ENCODE measurements around the gene CNRIP1. TPM values are rescaled to one million over a fixed set of nuclear protein-coding genes. Genes with fewer than 3 reads are reported as not detected.
A peak's percentile ranks its signal among the peaks of the same experiment; 100 is the strongest.
"Not testable (repeated sequence)": the region's sequence is repeated elsewhere in the genome, so short reads cannot be mapped to it uniquely, and the experiment has no call there.

The CNRIP1 gene
- total and polyA plus RNA-seq, 5 donors, result 16.8 to 24.1 (median 17.9) TPM

DNA sequence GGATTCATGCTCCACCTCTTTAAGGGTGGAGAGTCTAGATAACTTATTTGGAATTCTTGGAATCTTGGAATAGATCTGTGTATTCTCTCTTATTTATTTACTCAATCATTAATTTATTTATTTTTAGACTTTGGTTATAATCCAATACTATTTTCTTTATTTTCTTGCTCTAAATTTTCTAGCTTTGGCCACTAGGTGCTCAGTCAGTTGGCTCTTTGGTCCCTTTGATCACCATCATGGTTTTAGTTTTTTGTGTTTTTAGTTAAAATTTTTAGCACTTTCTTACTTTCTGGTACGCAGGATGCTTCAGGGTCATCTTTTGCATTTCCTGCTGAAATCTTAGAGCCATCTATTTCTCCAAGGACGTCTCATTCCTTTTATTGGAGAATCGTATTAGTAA, 40.1 kb upstream of the CNRIP1 start:
- Histone ChIP-seq H3K4me3 (ENCODE audit: low read length) (no peak overlapping the region), H3K9me3 (ENCODE audit: control insufficient read depth, low read length) (no peaks in the 10 kb centered on the region), H3K27ac (ENCODE audit: low read length) (no peak overlapping the region), H3K4me1 (ENCODE audit: control insufficient read depth, insufficient read depth, low read length) (no peaks in the 10 kb centered on the region), H3K27me3 (ENCODE audit: control insufficient read depth, insufficient read depth) (no peaks in the 10 kb centered on the region)
- 86% methylated on average over 3 of the region's 3 CpGs for WGBS
- DNase-seq, result no peak
- no peak for ATAC-seq
- intact Hi-C loops (cut with DNase I), result loop anchor here (5.0 to 10.0 kb wide), 4 partner anchors 72 to 235 kb away; no protein-coding TSS in a partner anchor

DNA sequence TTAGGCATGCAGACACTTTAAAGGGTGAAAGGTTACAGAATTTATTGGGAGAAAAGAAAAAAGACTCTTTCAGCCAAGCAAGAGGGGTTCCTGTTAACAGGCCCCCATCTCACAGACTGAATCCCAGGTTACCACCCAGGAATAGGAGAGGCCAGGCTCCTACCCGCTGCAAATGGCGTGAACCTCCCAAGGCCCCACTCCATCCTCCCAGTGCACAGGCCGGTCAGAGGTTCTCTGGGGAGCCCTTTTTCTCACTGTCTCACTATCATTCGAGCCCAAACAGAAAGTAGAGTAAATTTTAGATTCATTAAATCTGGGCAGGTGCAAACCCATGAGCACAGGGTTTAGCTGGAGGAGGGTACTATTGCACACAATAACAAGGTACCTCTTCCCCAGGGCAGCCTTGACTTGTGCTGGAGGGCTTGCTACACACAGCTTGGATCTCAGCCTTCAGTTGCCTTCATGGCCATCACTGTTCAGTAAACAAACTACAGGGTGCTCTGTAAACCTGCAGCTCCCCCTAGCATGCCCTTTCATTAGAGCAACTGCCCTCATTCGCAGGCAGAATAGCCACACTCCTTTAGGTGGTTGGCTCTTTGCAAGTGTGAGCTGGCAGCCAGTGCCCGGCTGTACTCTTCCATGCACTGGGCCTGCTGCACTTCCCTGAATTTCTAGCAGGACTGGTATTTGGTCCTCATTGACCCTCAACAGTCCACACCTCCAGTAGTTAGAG, 38.0 kb upstream of the CNRIP1 start:
- H3K27me3 ChIP-seq (ENCODE audit: control insufficient read depth, insufficient read depth), result no peaks in the 10 kb centered on the region
- no peaks in the 10 kb centered on the region for H3K4me1 ChIP-seq (ENCODE audit: control insufficient read depth, insufficient read depth, low read length)
- 64% methylated on average over 6 of the region's 6 CpGs for WGBS
- H3K27ac ChIP-seq (ENCODE audit: low read length), result no peak overlapping the region
- no peak overlapping the region for H3K4me3 ChIP-seq (ENCODE audit: low read length)
- ATAC-seq (peak; percentile 74 to 85), DNase-seq (peak; percentile 22 to 58 (median 53))
- no peaks in the 10 kb centered on the region for H3K9me3 ChIP-seq (ENCODE audit: control insufficient read depth, low read length)
- intact Hi-C loops (cut with DNase I), result loop anchor here in 1 of 4 donors (10.0 kb wide), 1 partner anchor 233 kb away; no protein-coding TSS in a partner anchor

GRCh38 chr2:68356599-68357239, 37.0 kb upstream of the CNRIP1 start:
- H3K4me3 ChIP-seq (ENCODE audit: low read length), result no peak overlapping the region
- intact Hi-C loops (cut with DNase I), result loop anchor here in 1 of 4 donors (10.0 kb wide), 1 partner anchor 232 kb away; no protein-coding TSS in a partner anchor
- no peak for DNase-seq
- no peaks in the 10 kb centered on the region for H3K9me3 ChIP-seq (ENCODE audit: control insufficient read depth, low read length)
- no peaks in the 10 kb centered on the region for H3K4me1 ChIP-seq (ENCODE audit: control insufficient read depth, insufficient read depth, low read length)
- H3K27me3 ChIP-seq (ENCODE audit: control insufficient read depth, insufficient read depth), result no peaks in the 10 kb centered on the region
- ATAC-seq, result no peak
- no peak overlapping the region for H3K27ac ChIP-seq (ENCODE audit: low read length)
- 95% methylated on average over 4 of the region's 4 CpGs for WGBS

- no peaks in the 10 kb centered on the region for H3K4me1 ChIP-seq (ENCODE audit: control insufficient read depth, insufficient read depth, low read length)
- H3K4me3 ChIP-seq (ENCODE audit: low read length), result no peak overlapping the region
- DNase-seq (no peak), ATAC-seq (no peak)
- H3K27ac ChIP-seq (ENCODE audit: low read length), result no peak overlapping the region
- intact Hi-C loops (cut with DNase I), result loop anchor here in 1 of 4 donors (10.0 kb wide), 1 partner anchor 228 kb away; no protein-coding TSS in a partner anchor
- no peaks in the 10 kb centered on the region for H3K9me3 ChIP-seq (ENCODE audit: control insufficient read depth, low read length)
- 21% methylated on average over 2 of the region's 2 CpGs for WGBS
- no peaks in the 10 kb centered on the region for H3K27me3 ChIP-seq (ENCODE audit: control insufficient read depth, insufficient read depth)
Measured at GRCh38 chr2:68352651-68353391, 33.1 kb upstream of the CNRIP1 start.

DNA sequence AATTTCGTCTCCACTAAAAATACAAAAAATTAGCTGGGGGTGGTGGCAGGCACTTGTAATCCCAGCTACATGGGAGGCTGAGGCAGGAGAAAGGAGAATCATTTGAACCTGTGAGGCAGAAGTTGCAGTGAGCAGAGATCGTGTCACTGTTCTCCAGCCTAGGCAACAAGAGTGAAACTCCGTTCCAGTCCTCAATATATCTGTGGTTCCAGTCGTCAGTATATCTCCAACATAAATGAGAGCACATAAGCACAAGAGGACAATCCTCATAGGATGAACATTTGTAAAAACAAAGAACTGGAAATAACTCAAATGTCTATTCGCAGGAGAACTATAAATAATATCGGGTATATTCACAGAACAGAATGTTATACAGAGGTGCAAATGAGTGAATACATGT, 32.2 kb upstream of the CNRIP1 start:
- Histone ChIP-seq H3K4me3 (ENCODE audit: low read length) (no peak overlapping the region), H3K9me3 (ENCODE audit: control insufficient read depth, low read length) (no peaks in the 10 kb centered on the region), H3K27ac (ENCODE audit: low read length) (no peak overlapping the region), H3K4me1 (ENCODE audit: control insufficient read depth, insufficient read depth, low read length) (no peaks in the 10 kb centered on the region), H3K27me3 (ENCODE audit: control insufficient read depth, insufficient read depth) (no peaks in the 10 kb centered on the region)
- intact Hi-C loops (cut with DNase I), result loop anchor here in 1 of 4 donors (10.0 kb wide), 1 partner anchor 227 kb away; no protein-coding TSS in a partner anchor
- DNase-seq (no peak), ATAC-seq (no peak)
- WGBS, result 75% methylated on average over 6 of the region's 6 CpGs

- H3K27me3 ChIP-seq (ENCODE audit: control insufficient read depth, insufficient read depth); intact Hi-C loops (cut with DNase I); H3K27ac ChIP-seq (ENCODE audit: low read length); H3K4me3 ChIP-seq (ENCODE audit: low read length); ATAC-seq; DNase-seq; H3K4me1 ChIP-seq (ENCODE audit: control insufficient read depth, insufficient read depth, low read length); H3K9me3 ChIP-seq (ENCODE audit: control insufficient read depth, low read length): not testable (repeated sequence)
- WGBS, result 89% methylated on average over 4 of the region's 4 CpGs
Measured at GRCh38 chr2:68349091-68349490, 29.3 kb upstream of the CNRIP1 start.

DNA sequence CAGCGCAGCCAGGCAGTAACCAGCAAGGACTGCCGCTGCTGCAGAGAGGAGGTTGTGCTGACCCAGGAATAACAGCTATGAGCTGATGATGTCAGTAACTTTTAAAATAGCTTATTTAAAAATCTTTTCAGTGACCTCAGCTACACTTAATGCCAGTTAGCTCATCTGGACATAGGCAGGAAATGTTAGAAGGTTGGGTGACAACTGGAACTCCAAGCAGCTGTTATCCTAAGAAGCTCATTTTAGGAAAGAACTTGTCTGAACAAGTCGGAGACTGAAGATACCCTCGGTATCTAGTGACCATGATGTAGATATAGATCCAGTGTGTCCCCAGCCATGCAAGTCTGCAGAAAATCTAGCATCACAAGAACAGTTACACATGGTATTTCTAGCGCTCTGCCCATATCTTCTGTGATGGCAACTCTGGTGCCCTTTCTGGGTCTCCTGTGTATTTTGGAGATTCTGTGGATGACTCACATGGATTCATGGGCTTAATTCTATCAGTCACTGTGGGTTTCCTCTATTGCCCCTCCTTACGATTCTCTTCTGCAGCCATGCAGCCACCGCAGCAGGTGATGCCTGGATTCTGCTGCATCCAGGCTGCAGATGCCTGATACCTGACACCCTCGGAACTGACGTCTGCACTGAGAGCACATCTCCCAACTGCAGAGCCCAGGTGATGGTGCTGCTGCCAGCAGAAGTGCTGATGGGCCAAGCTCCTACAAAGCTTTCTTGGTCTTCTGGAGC, 25.6 kb upstream of the CNRIP1 start:
- Histone ChIP-seq H3K4me1 (ENCODE audit: control insufficient read depth, insufficient read depth, low read length) (no peaks in the 10 kb centered on the region), H3K27me3 (ENCODE audit: control insufficient read depth, insufficient read depth) (no peaks in the 10 kb centered on the region), H3K9me3 (ENCODE audit: control insufficient read depth, low read length) (no peaks in the 10 kb centered on the region), H3K4me3 (ENCODE audit: low read length) (no peak overlapping the region), H3K27ac (ENCODE audit: low read length) (no peak overlapping the region)
- ATAC-seq (no peak), DNase-seq (no peak)
- 78% methylated on average over 9 of the region's 9 CpGs for WGBS
- intact Hi-C loops (cut with DNase I), result no loop called here

GRCh38 chr2:68344031-68344430, 24.3 kb upstream of the CNRIP1 start:
- DNase-seq (no peak), ATAC-seq (no peak)
- H3K27me3 ChIP-seq (ENCODE audit: control insufficient read depth, insufficient read depth), result no peaks in the 10 kb centered on the region
- H3K4me1 ChIP-seq (ENCODE audit: control insufficient read depth, insufficient read depth, low read length), result no peaks in the 10 kb centered on the region
- H3K27ac ChIP-seq (ENCODE audit: low read length), result no peak overlapping the region
- intact Hi-C loops (cut with DNase I), result no loop called here
- no peak overlapping the region for H3K4me3 ChIP-seq (ENCODE audit: low read length)
- WGBS, result 75% methylated on average over 1 of the region's 1 CpG
- H3K9me3 ChIP-seq (ENCODE audit: control insufficient read depth, low read length), result no peaks in the 10 kb centered on the region

DNA sequence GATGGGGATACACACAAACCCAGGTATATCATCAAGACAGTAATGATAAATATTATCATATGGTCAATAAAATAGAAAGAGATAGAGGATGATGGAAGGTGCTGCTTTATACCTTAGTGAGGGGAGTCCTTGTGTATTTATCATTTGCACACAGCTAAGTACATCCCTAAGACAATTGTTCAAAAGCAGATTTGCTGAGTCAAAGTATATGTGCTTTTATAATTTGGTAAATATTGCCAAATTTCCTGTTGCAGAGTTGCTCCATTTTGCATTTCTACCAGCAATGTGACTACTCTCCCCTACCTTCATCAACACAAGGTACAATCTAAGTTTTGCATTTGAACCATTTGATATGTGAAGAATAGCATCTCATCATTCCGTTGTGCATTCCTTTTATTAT, 22.7 kb upstream of the CNRIP1 start:
- Histone ChIP-seq H3K4me1 (ENCODE audit: control insufficient read depth, insufficient read depth, low read length) (no peaks in the 10 kb centered on the region), H3K27me3 (ENCODE audit: control insufficient read depth, insufficient read depth) (no peaks in the 10 kb centered on the region), H3K4me3 (ENCODE audit: low read length) (no peak overlapping the region), H3K9me3 (ENCODE audit: control insufficient read depth, low read length) (no peaks in the 10 kb centered on the region), H3K27ac (ENCODE audit: low read length) (no peak overlapping the region)
- intact Hi-C loops (cut with DNase I), result no loop called here
- no peak for DNase-seq
- no peak for ATAC-seq
- 87% methylated on average over 1 of the region's 1 CpG for WGBS

DNA sequence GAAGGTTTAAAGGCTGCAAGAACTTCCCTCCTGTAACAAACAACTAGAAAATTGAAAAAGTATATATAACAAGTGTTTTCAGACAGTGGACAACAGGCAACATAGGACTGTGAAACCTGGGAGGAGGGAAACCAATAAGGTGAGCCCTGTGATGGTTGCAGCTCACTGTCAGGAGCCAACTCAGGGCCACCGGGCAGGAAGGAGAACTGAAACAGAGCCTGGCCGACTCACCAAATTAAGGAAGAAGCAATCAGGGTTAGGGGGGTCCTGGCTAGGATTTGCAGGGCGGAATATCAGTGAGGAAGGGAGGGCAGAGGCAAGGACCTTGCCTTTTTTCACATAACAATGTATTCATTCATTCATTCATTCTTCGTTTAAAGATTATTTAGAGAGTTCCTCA, 21.8 kb upstream of the CNRIP1 start:
- Histone ChIP-seq H3K4me1 (ENCODE audit: control insufficient read depth, insufficient read depth, low read length) (no peaks in the 10 kb centered on the region), H3K4me3 (ENCODE audit: low read length) (no peak overlapping the region), H3K9me3 (ENCODE audit: control insufficient read depth, low read length) (no peaks in the 10 kb centered on the region), H3K27me3 (ENCODE audit: control insufficient read depth, insufficient read depth) (no peaks in the 10 kb centered on the region), H3K27ac (ENCODE audit: low read length) (no peak overlapping the region)
- WGBS, result 68% methylated on average over 4 of the region's 4 CpGs
- ATAC-seq (no peak), DNase-seq (no peak)
- intact Hi-C loops (cut with DNase I), result no loop called here

Measured in right cardiac atrium (tissue), 5 donors.